ENCODE data around the gene VILL. TPM values are rescaled to one million over a fixed set of nuclear protein-coding genes. Genes with fewer than 3 reads are reported as not detected.

VILL gene
- total RNA-seq, 2 donors from 2014 or later, result 3.6 to 10.4 TPM

GRCh38 chr3:37993820-37994638 lies 3.4 kb downstream of the VILL start:
- Histone ChIP-seq H3K9me3 (no peaks in the 10 kb centered on the region), H3K4me1 (peaks cover 23% of the 10 kb centered on the region), H3K27me3 (no peaks in the 10 kb centered on the region), H3K36me3 (replicated peaks in 1 of 2; ENCODE audit: insufficient read depth in 1 of 2, low read depth in 2 of 2) (no peaks in the 10 kb centered on the region), H3K27ac (peak overlapping the region in 3 of 4 donors; percentile 13 to 71 (median 65)), H3K4me3 (no peak overlapping the region)
- TF ChIP-seq POLR2A (IDR thresholded peaks at IDR 0.05), result peak in 2 of 3 donors; percentile 49 to 61
- TF ChIP-seq CTCF (IDR thresholded peaks at IDR 0.05), result no peak
- intact Hi-C loops (cut with DNase I), result no loop called here
- DNase-seq (peak; percentile 42 to 74 (median 51)), ATAC-seq (no peak)
- WGBS, 2 donors, result 44 to 69% methylated on average over 37 to 43 of the region's 49 CpGs

- peaks cover 28% of the 10 kb centered on the region for H3K4me1 ChIP-seq
- no peak overlapping the region for H3K4me3 ChIP-seq
- H3K27me3 ChIP-seq, result no peaks in the 10 kb centered on the region
- ATAC-seq (no peak), DNase-seq (no peak)
- intact Hi-C loops (cut with DNase I), result no loop called here
- H3K9me3 ChIP-seq, result no peaks in the 10 kb centered on the region
- TF ChIP-seq POLR2A (IDR thresholded peaks at IDR 0.05) (no peak), CTCF (IDR thresholded peaks at IDR 0.05) (no peak)
- H3K36me3 ChIP-seq (replicated peaks in 1 of 2; ENCODE audit: insufficient read depth in 1 of 2, low read depth in 2 of 2), result no peaks in the 10 kb centered on the region
- peak overlapping the region in 2 of 4 donors; percentile 65 to 71 for H3K27ac ChIP-seq
- WGBS, 2 donors, result 65 to 84% methylated on average over 2 of the region's 2 CpGs
Measured at GRCh38 chr3:37994639-37994972, 4.0 kb downstream of the VILL start.

- Histone ChIP-seq H3K4me3 (no peak overlapping the region), H3K27me3 (no peaks in the 10 kb centered on the region), H3K9me3 (no peaks in the 10 kb centered on the region), H3K27ac (no peak overlapping the region), H3K4me1 (peaks cover 29% of the 10 kb centered on the region), H3K36me3 (replicated peaks in 1 of 2; ENCODE audit: insufficient read depth in 1 of 2, low read depth in 2 of 2) (no peaks in the 10 kb centered on the region)
- peak in 1 of 4 donors; percentile 10 for DNase-seq
- ATAC-seq, result no peak
- 75 to 85% methylated on average over 9 to 10 of the region's 10 CpGs for WGBS, 2 donors
- intact Hi-C loops (cut with DNase I), result no loop called here
- TF ChIP-seq CTCF (IDR thresholded peaks at IDR 0.05) (peak in 2 of 7 experiments; percentile 9 to 12), POLR2A (IDR thresholded peaks at IDR 0.05) (no peak)
Measured at GRCh38 chr3:37995652-37996641, 5.4 kb downstream of the VILL start.

GRCh38 chr3:37996785-37997301 lies 6.3 kb downstream of the VILL start:
- Histone ChIP-seq H3K36me3 (replicated peaks in 1 of 2; ENCODE audit: insufficient read depth in 1 of 2, low read depth in 2 of 2) (no peaks in the 10 kb centered on the region), H3K4me1 (peaks cover 38% of the 10 kb centered on the region), H3K4me3 (no peak overlapping the region), H3K27ac (peak overlapping the region in 1 of 4 donors; percentile 4), H3K27me3 (no peaks in the 10 kb centered on the region), H3K9me3 (no peaks in the 10 kb centered on the region)
- TF ChIP-seq CTCF (IDR thresholded peaks at IDR 0.05) (peak; percentile 75 to 95 (median 87)), POLR2A (IDR thresholded peaks at IDR 0.05) (no peak)
- ATAC-seq (peak; percentile 58), DNase-seq (peak; percentile 79 to 88 (median 86))
- intact Hi-C loops (cut with DNase I), result no loop called here
- WGBS, 2 donors, result 25 to 45% methylated on average over 5 to 7 of the region's 7 CpGs

Data from body of pancreas (tissue), 4 donors.